Measurements from ENCODE around the gene PMEL. TPM values are rescaled to one million over a fixed set of nuclear protein-coding genes. Genes with fewer than 3 reads are reported as not detected.

The PMEL gene
- total and polyA plus RNA-seq, 9 of the 15 experiments (the other 6 are each of a cell fraction or from before 2014, with no cell fraction given), result 0.36 to 2.0 (median 0.98) TPM

GRCh38 chr12:55972911-55973598, 7.2 kb upstream of the PMEL start (continued):
- TF ChIP-seq MGA (IDR thresholded peaks at IDR 0.05), result 0 out of 2 replicates have a peak, but pooled peaks have one; percentile 13
- no peak for TF ChIP-seq ZBTB17 (CRISPR knock-in tag; IDR thresholded peaks at IDR 0.05)
- TF ChIP-seq LEF1 (IDR thresholded peaks at IDR 0.05), result 0 out of 2 replicates have a peak, but pooled peaks have one; percentile 24
- TF ChIP-seq FUS (optimal IDR thresholded peaks at IDR 0.05; ENCODE audit: low read depth, low read length), result no peak
- TF ChIP-seq HNRNPLL (IDR thresholded peaks at IDR 0.05; ENCODE audit: low read depth, low read length, poor library complexity, severe bottlenecking), result peak; percentile 20
- TF ChIP-seq ZEB2 (IDR thresholded peaks at IDR 0.05), result 0 out of 2 replicates have a peak, but pooled peaks have one; percentile 37
- peak; percentile 31; the same call in 1 of the 2 replicates for TF ChIP-seq POLR2AphosphoS5 (IDR thresholded peaks at IDR 0.05; ENCODE audit: control insufficient read depth, insufficient read depth, low read depth, low read length)
- TF ChIP-seq CC2D1A (IDR thresholded peaks at IDR 0.05), result no peak; the same call in 1 of the 2 replicates
- TF ChIP-seq ZNF282 (CRISPR knock-in tag; IDR thresholded peaks at IDR 0.05), result no peak
- no peak for TF ChIP-seq MYBL2 (IDR thresholded peaks at IDR 0.05; ENCODE audit: low read depth)
- no peak for TF ChIP-seq MYBL2 (CRISPR knock-in tag; IDR thresholded peaks at IDR 0.05; ENCODE audit: borderline replicate concordance)
- no peak for TF ChIP-seq ZBTB11 (CRISPR knock-in tag; IDR thresholded peaks at IDR 0.05)
- peak; percentile 83 for TF ChIP-seq ARHGAP35 (IDR thresholded peaks at IDR 0.05; ENCODE audit: partially characterized antibody)
